T-helper 1 cell treated with Interleukin-12 subunit alpha and Interleukin-12 subunit beta and Interleukin-4 antibody, amounts not matched to agents 30 μg/mL and 1 μg/mL, for 36 hours (primary cell): ENCODE data around the gene ACSL1.
"Not testable (repeated sequence)": the region's sequence is repeated elsewhere in the genome, so short reads cannot be mapped to it uniquely, and the experiment has no call there.

Source experiments
- H3K27ac Mint-ChIP-seq: one replicate; pipeline ENCODE4 v1.8.0; 2021; ENCODE audit warnings: mild to moderate bottlenecking, mixed read lengths
- H3K27me3 Mint-ChIP-seq: one replicate; pipeline ENCODE4 v1.8.0; 2021; ENCODE audit warnings: low read depth, mixed read lengths
- H3K36me3 Mint-ChIP-seq: one replicate; pipeline ENCODE4 v1.8.0; 2021; ENCODE audit warnings: low read depth, mixed read lengths
- H3K4me1 Mint-ChIP-seq: one replicate; pipeline ENCODE4 v1.8.0; 2021; ENCODE audit warnings: low read depth, mixed read lengths
- H3K4me3 Mint-ChIP-seq: one replicate; pipeline ENCODE4 v1.8.0; 2021; ENCODE audit warnings: mild to moderate bottlenecking, moderate library complexity, mixed read lengths
- H3K9me3 Mint-ChIP-seq: one replicate; pipeline ENCODE4 v1.8.0; 2021; ENCODE audit warnings: mixed read lengths

The ACSL1 gene

GRCh38 chr4:184798504-184798903 is 27.3 kb downstream of the ACSL1 start:
- H3K4me3 Mint-ChIP-seq: no peak overlapping the region
- H3K36me3 Mint-ChIP-seq: peaks cover 22% of the 10 kb centered on the region
- H3K27me3 Mint-ChIP-seq: no peaks in the 10 kb centered on the region
- H3K27ac Mint-ChIP-seq: no peak overlapping the region
- H3K9me3 Mint-ChIP-seq: no peaks in the 10 kb centered on the region
- peaks cover 21% of the 10 kb centered on the region for H3K4me1 Mint-ChIP-seq

GRCh38 chr4:184796906-184797305 is 28.9 kb downstream of the ACSL1 start:
- Mint-ChIP-seq H3K9me3 (no peaks in the 10 kb centered on the region), H3K4me3 (no peak overlapping the region), H3K27ac (no peak overlapping the region), H3K36me3 (peaks cover 14% of the 10 kb centered on the region), H3K4me1 (peaks cover 24% of the 10 kb centered on the region), H3K27me3 (no peaks in the 10 kb centered on the region)

- Mint-ChIP-seq H3K27ac (no peak overlapping the region), H3K9me3 (no peaks in the 10 kb centered on the region), H3K4me1 (peaks cover 36% of the 10 kb centered on the region), H3K27me3 (no peaks in the 10 kb centered on the region), H3K4me3 (no peak overlapping the region), H3K36me3 (peaks cover 17% of the 10 kb centered on the region)
These were observed 30.4 kb downstream of the ACSL1 start for GRCh38 chr4:184795214-184795844.

GRCh38 chr4:184794470-184794869 is 31.3 kb downstream of the ACSL1 start:
- peaks cover 39% of the 10 kb centered on the region for H3K4me1 Mint-ChIP-seq
- H3K9me3 Mint-ChIP-seq: no peaks in the 10 kb centered on the region
- peaks cover 19% of the 10 kb centered on the region for H3K36me3 Mint-ChIP-seq
- no peak overlapping the region for H3K27ac Mint-ChIP-seq
- H3K27me3 Mint-ChIP-seq: no peaks in the 10 kb centered on the region
- H3K4me3 Mint-ChIP-seq: no peak overlapping the region

- Mint-ChIP-seq H3K36me3 (peaks cover 21% of the 10 kb centered on the region), H3K27ac (no peak overlapping the region), H3K27me3 (no peaks in the 10 kb centered on the region), H3K4me1 (peaks cover 42% of the 10 kb centered on the region), H3K4me3 (no peak overlapping the region), H3K9me3 (no peaks in the 10 kb centered on the region)
These were observed 31.9 kb downstream of the ACSL1 start for GRCh38 chr4:184793735-184794355.

- H3K4me1 Mint-ChIP-seq: peaks cover 42% of the 10 kb centered on the region
- H3K36me3 Mint-ChIP-seq: peaks cover 23% of the 10 kb centered on the region
- no peak overlapping the region for H3K4me3 Mint-ChIP-seq
- H3K27ac Mint-ChIP-seq: no peak overlapping the region
- H3K27me3 Mint-ChIP-seq: no peaks in the 10 kb centered on the region
- no peaks in the 10 kb centered on the region for H3K9me3 Mint-ChIP-seq
These were observed 32.7 kb downstream of the ACSL1 start for GRCh38 chr4:184792950-184793555.

GRCh38 chr4:184792334-184792733 is 33.4 kb downstream of the ACSL1 start:
- no peak overlapping the region for H3K4me3 Mint-ChIP-seq
- H3K36me3 Mint-ChIP-seq: peaks cover 22% of the 10 kb centered on the region
- H3K4me1 Mint-ChIP-seq: peaks cover 36% of the 10 kb centered on the region
- H3K27me3 Mint-ChIP-seq: no peaks in the 10 kb centered on the region
- no peaks in the 10 kb centered on the region for H3K9me3 Mint-ChIP-seq
- no peak overlapping the region for H3K27ac Mint-ChIP-seq

- peaks cover 31% of the 10 kb centered on the region for H3K4me1 Mint-ChIP-seq
- H3K4me3 Mint-ChIP-seq: no peak overlapping the region
- no peaks in the 10 kb centered on the region for H3K9me3 Mint-ChIP-seq
- H3K27ac Mint-ChIP-seq: no peak overlapping the region
- no peaks in the 10 kb centered on the region for H3K27me3 Mint-ChIP-seq
- peaks cover 20% of the 10 kb centered on the region for H3K36me3 Mint-ChIP-seq
These were observed 34.9 kb downstream of the ACSL1 start for GRCh38 chr4:184790826-184791225.

- H3K27me3 Mint-ChIP-seq: no peaks in the 10 kb centered on the region
- no peak overlapping the region for H3K27ac Mint-ChIP-seq
- H3K4me1 Mint-ChIP-seq: peaks cover 32% of the 10 kb centered on the region
- H3K36me3 Mint-ChIP-seq: peaks cover 31% of the 10 kb centered on the region
- no peaks in the 10 kb centered on the region for H3K9me3 Mint-ChIP-seq
- H3K4me3 Mint-ChIP-seq: no peak overlapping the region
These were observed 37.8 kb downstream of the ACSL1 start for GRCh38 chr4:184787766-184788503.

- peaks cover 28% of the 10 kb centered on the region for H3K4me1 Mint-ChIP-seq
- H3K27me3 Mint-ChIP-seq: no peaks in the 10 kb centered on the region
- no peak overlapping the region for H3K27ac Mint-ChIP-seq
- H3K4me3 Mint-ChIP-seq: no peak overlapping the region
- H3K9me3 Mint-ChIP-seq: no peaks in the 10 kb centered on the region
- peaks cover 36% of the 10 kb centered on the region for H3K36me3 Mint-ChIP-seq
These were observed 40.0 kb downstream of the ACSL1 start for GRCh38 chr4:184785813-184786212.

GRCh38 chr4:184784628-184785257 is 41.0 kb downstream of the ACSL1 start:
- Mint-ChIP-seq H3K4me3 (no peak overlapping the region), H3K27me3 (no peaks in the 10 kb centered on the region), H3K4me1 (peaks cover 21% of the 10 kb centered on the region), H3K27ac (no peak overlapping the region), H3K36me3 (peaks cover 40% of the 10 kb centered on the region), H3K9me3 (no peaks in the 10 kb centered on the region)

- Mint-ChIP-seq H3K36me3 (peaks cover 35% of the 10 kb centered on the region), H3K27ac (peak overlapping the region; percentile 69), H3K9me3 (peaks cover 3% of the 10 kb centered on the region), H3K27me3 (no peaks in the 10 kb centered on the region), H3K4me3 (no peak overlapping the region), H3K4me1 (peaks cover 17% of the 10 kb centered on the region)
These were observed 42.9 kb downstream of the ACSL1 start for GRCh38 chr4:184782731-184783373.

- not testable (repeated sequence) for H3K4me3 Mint-ChIP-seq, H3K9me3 Mint-ChIP-seq, H3K27me3 Mint-ChIP-seq, H3K27ac Mint-ChIP-seq
- Mint-ChIP-seq H3K4me1 (peaks cover 19% of the 10 kb centered on the region), H3K36me3 (peaks cover 33% of the 10 kb centered on the region)
These were observed 46.6 kb downstream of the ACSL1 start for GRCh38 chr4:184779160-184779559.

GRCh38 chr4:184778325-184778724 is 47.4 kb downstream of the ACSL1 start:
- H3K9me3 Mint-ChIP-seq: peaks cover 3% of the 10 kb centered on the region
- peaks cover 14% of the 10 kb centered on the region for H3K4me1 Mint-ChIP-seq
- peaks cover 32% of the 10 kb centered on the region for H3K36me3 Mint-ChIP-seq
- H3K27me3 Mint-ChIP-seq: no peaks in the 10 kb centered on the region
- no peak overlapping the region for H3K27ac Mint-ChIP-seq
- H3K4me3 Mint-ChIP-seq: no peak overlapping the region
